HepG2 (cell line): ENCODE data around the gene ZNF48. TPM values are rescaled to one million over a fixed set of nuclear protein-coding genes. Genes with fewer than 3 reads are reported as not detected.

Experiments
- BORCS8-MEF2B ChIP-seq: sonication (generic); formaldehyde crosslinking; IDR thresholded peaks from 2 replicates; pipeline ENCODE4 v1.8.0; 2022; ENCODE audit warnings: mild to moderate bottlenecking, missing genetic modification reagents
- GABPA ChIP-seq, 2 experiments: IDR thresholded peaks; 2 replicates each; pipeline ENCODE4 v1.6.1; 2011 to 2016; ENCODE audit warnings: low read depth in 2 of 2, low read length in 1 of 2, missing biosample characterization in 1 of 2, missing genetic modification characterization in 1 of 2
- HDAC2 ChIP-seq: sonication (generic); formaldehyde crosslinking; IDR thresholded peaks from 2 replicates; pipeline ENCODE4 v1.4.0; 2020; ENCODE audit warnings: missing genetic modification reagents
- SMYD3 ChIP-seq: sonication (generic); formaldehyde crosslinking; IDR thresholded peaks from 2 replicates; pipeline ENCODE4 v1.8.1; 2023; ENCODE audit warnings: mild to moderate bottlenecking, missing genetic modification reagents
- SRSF1 ChIP-seq: fragments of 200-400 bp; formaldehyde crosslinking; optimal IDR thresholded peaks from 2 replicates; pipeline ENCODE3; 2017; ENCODE audit warnings: mild to moderate bottlenecking, low read depth, low read length, moderate library complexity
- TFDP1 ChIP-seq: IDR thresholded peaks from 2 replicates; pipeline ENCODE4 v1.6.1; 2016; ENCODE audit warnings: missing compliant biosample characterization, missing genetic modification reagents, borderline replicate concordance
- ZBTB4 ChIP-seq: sonication (generic); formaldehyde crosslinking; IDR thresholded peaks from 2 replicates; pipeline ENCODE4 v1.4.0; 2020; ENCODE audit warnings: missing genetic modification reagents, mild to moderate bottlenecking, borderline replicate concordance
- ZMYM3 ChIP-seq: sonication (generic); formaldehyde crosslinking; IDR thresholded peaks from 2 replicates; pipeline ENCODE4 v1.5.1; 2020; ENCODE audit warnings: mild to moderate bottlenecking, missing genetic modification reagents
- ZNF326 ChIP-seq: sonication (generic); formaldehyde crosslinking; IDR thresholded peaks from 2 replicates; pipeline ENCODE4 v1.4.0; 2020; ENCODE audit warnings: missing genetic modification reagents, borderline replicate concordance
- ZNF33A ChIP-seq: sonication (generic); formaldehyde crosslinking; IDR thresholded peaks from 2 replicates; pipeline ENCODE4 v1.5.1; 2020; ENCODE audit warnings: missing genetic modification reagents, mild to moderate bottlenecking, moderate library complexity, borderline replicate concordance
- ZNF343 ChIP-seq: sonication (generic); formaldehyde crosslinking; IDR thresholded peaks from 2 replicates; pipeline ENCODE4 v1.4.0; 2020; ENCODE audit warnings: mild to moderate bottlenecking, missing genetic modification reagents
- ZNF501 ChIP-seq: sonication (generic); formaldehyde crosslinking; IDR thresholded peaks from 2 replicates; pipeline ENCODE4 v1.5.1; 2020; ENCODE audit warnings: mild to moderate bottlenecking, moderate library complexity, missing genetic modification reagents
- ZNF547 ChIP-seq: sonication (generic); formaldehyde crosslinking; IDR thresholded peaks from 2 replicates; pipeline ENCODE4 v1.5.1; 2020; ENCODE audit warnings: mild to moderate bottlenecking, missing genetic modification reagents
- ZNF574 ChIP-seq: sonication (generic); formaldehyde crosslinking; IDR thresholded peaks from 2 replicates; pipeline ENCODE4 v1.4.0; 2020; ENCODE audit warnings: missing genetic modification reagents
- ZNF609 ChIP-seq: sonication (generic); formaldehyde crosslinking; IDR thresholded peaks from 2 replicates; pipeline ENCODE4 v1.4.0; 2020; ENCODE audit warnings: mild to moderate bottlenecking, missing genetic modification reagents, borderline replicate concordance
- polyA plus RNA-seq, 8 experiments: library from polyadenylated mRNA; depleted of rRNA in 3 of 8; stranded (reverse) in 7 of 8; unstranded in 1 of 8; fragments of >200 nt; fragmentation: Illumina TruSeq in 4 of 8; extraction: Trizol in 4 of 8; gene quantifications; 2 replicates each; pipeline versions ENCODE4 v1.2.1 to v1.2.3, GENCODE V29; 2011 to 2016; ENCODE audit warnings: low read depth in 4 of 8, missing spikeins in 1 of 8, mixed read lengths in 1 of 8; ENCODE audit not compliant: insufficient read depth in 1 of 8
- total RNA-seq, 5 experiments: library from RNA; depleted of rRNA; stranded (reverse); fragments of >200 nt; fragmentation: Illumina TruSeq; extraction: Trizol; gene quantifications; 2 replicates each; pipeline ENCODE4 v1.2.3, GENCODE V29; 2016; ENCODE audit warnings: low read depth in 1 of 5

Gene ZNF48
- total and polyA plus RNA-seq, 2 of the 13 experiments (the other 11 are each of a cell fraction or from before 2014, with no cell fraction given) = 9.9 to 12.3 TPM

- TF ChIP-seq ZNF33A (CRISPR knock-in tag) = no peak
- TF ChIP-seq ZBTB4 (CRISPR knock-in tag) = no peak
- peak; percentile 85; the same call in 1 of the 2 replicates for TF ChIP-seq ZNF343 (CRISPR knock-in tag)
- 0 out of 2 replicates have a peak, but pooled peaks have one; percentile 12 for TF ChIP-seq ZNF547 (CRISPR knock-in tag)
- peak; percentile 79; the same call in 1 of the 2 replicates for TF ChIP-seq HDAC2 (CRISPR knock-in tag)
- TF ChIP-seq ZMYM3 (CRISPR knock-in tag) = peak; percentile 66
- TF ChIP-seq SMYD3 (CRISPR knock-in tag) = no peak
- TF ChIP-seq TFDP1 (CRISPR knock-in tag) = peak; percentile 84
- peak; percentile 84 for TF ChIP-seq BORCS8-MEF2B (CRISPR knock-in tag)
- TF ChIP-seq ZNF609 = peak; percentile 44
- peak; percentile 90 for TF ChIP-seq ZNF501 (CRISPR knock-in tag)
- peak; percentile 78; the same call in 1 of the 2 replicates for TF ChIP-seq ZNF574 (CRISPR knock-in tag)
- TF ChIP-seq ZNF326 = no peak
- TF ChIP-seq GABPA (IDR thresholded peaks at IDR 0.05; ENCODE audit: low read depth, low read length) = no peak
- no peak for TF ChIP-seq GABPA (CRISPR knock-in tag; IDR thresholded peaks at IDR 0.05; ENCODE audit: low read depth)
- peak; percentile 81 for TF ChIP-seq SRSF1
Observed at GRCh38 chr16:30378236-30379157, 16.7 kb upstream of the ZNF48 start (continued).
